SK-N-MC (cell line): ENCODE results near the gene ERBIN.
A peak's percentile ranks its signal among the peaks of the same experiment; 100 is the strongest.
"Not testable (repeated sequence)": the region's sequence is repeated elsewhere in the genome, so short reads cannot be mapped to it uniquely, and the experiment has no call there.

Experiments used
- DNase-seq: peaks from one replicate; pipeline ENCODE4 v3.0.0-alpha.2; 2011; ENCODE audit warnings: low read depth, low spot score
- H3K27ac ChIP-seq: fragments of 200-600 bp; sonication (generic); 2 replicates; pipeline ENCODE4 v1.5.1; 2016; ENCODE audit warnings: mixed run types
- H3K36me3 ChIP-seq: fragments of 200-600 bp; sonication (generic); 2 replicates; pipeline ENCODE4 v1.6.1; 2017; ENCODE audit warnings: antibody characterized with exemption, low read length, mixed read lengths; ENCODE audit not compliant: insufficient read depth
- H3K4me3 ChIP-seq: fragments of 200-600 bp; sonication (generic); 2 replicates; pipeline ENCODE4 v1.5.1; 2016
- H3K9ac ChIP-seq: fragments of 200-600 bp; sonication (generic); 2 replicates; pipeline ENCODE4 v1.8.0; 2017; ENCODE audit warnings: mixed run types, mixed read lengths; ENCODE audit not compliant: insufficient read length
- H3K9me3 ChIP-seq: fragments of 200-600 bp; sonication (generic); 2 replicates; pipeline ENCODE4 v1.6.1; 2017; ENCODE audit warnings: low read depth, mild to moderate bottlenecking, antibody characterized with exemption, low read length, moderate library complexity, mixed read lengths
- EZH2 ChIP-seq: fragments of 200-600 bp; sonication (generic); IDR thresholded peaks from one replicate; pipeline ENCODE4 v1.6.1; 2017; ENCODE audit warnings: antibody characterized with exemption
- FOXP2 ChIP-seq: optimal IDR thresholded peaks from 2 replicates; pipeline ENCODE3; 2011; ENCODE audit warnings: mild to moderate bottlenecking, moderate library complexity; ENCODE audit not compliant: insufficient read depth; ENCODE audit errors: extremely low read length, control extremely low read depth
- POLR2AphosphoS5 ChIP-seq: IDR thresholded peaks from 2 replicates; pipeline ENCODE4 v1.6.1; 2012; ENCODE audit warnings: mild to moderate bottlenecking, low read depth, low read length, borderline replicate concordance

ERBIN gene

GRCh38 chr5:65913519-65913918, 12.9 kb upstream of the ERBIN start:
- TF ChIP-seq EZH2, result no peak
- TF ChIP-seq POLR2AphosphoS5, result no peak
- no peak for TF ChIP-seq FOXP2

GRCh38 chr5:65914641-65915196, 11.7 kb upstream of the ERBIN start:
- H3K4me3 ChIP-seq, result no peak overlapping the region
- no peak overlapping the region for H3K27ac ChIP-seq
- TF ChIP-seq POLR2AphosphoS5 (no peak), EZH2 (no peak), FOXP2 (no peak)
- DNase-seq, result no peak
- H3K9me3 ChIP-seq, result no peaks in the 10 kb centered on the region
- no peak overlapping the region for H3K9ac ChIP-seq
- no peaks in the 10 kb centered on the region for H3K36me3 ChIP-seq

More at GRCh38 chr5:65913519-65913918, 12.9 kb upstream of the ERBIN start:
- Histone ChIP-seq H3K9ac (no peak overlapping the region), H3K36me3 (no peaks in the 10 kb centered on the region), H3K9me3 (no peaks in the 10 kb centered on the region), H3K27ac (no peak overlapping the region), H3K4me3 (no peak overlapping the region)
- DNase-seq, result no peak

- H3K4me3 ChIP-seq, H3K36me3 ChIP-seq, H3K9ac ChIP-seq, H3K27ac ChIP-seq, DNase-seq, H3K9me3 ChIP-seq: not testable (repeated sequence)
These were observed 10.7 kb upstream of the ERBIN start for GRCh38 chr5:65915661-65916060.

- Histone ChIP-seq H3K9me3 (no peaks in the 10 kb centered on the region), H3K36me3 (no peaks in the 10 kb centered on the region), H3K27ac (no peak overlapping the region), H3K9ac (no peak overlapping the region), H3K4me3 (no peak overlapping the region)
- DNase-seq, result no peak
- TF ChIP-seq FOXP2, result no peak
- no peak for TF ChIP-seq POLR2AphosphoS5
- TF ChIP-seq EZH2, result no peak
These were observed 10.3 kb upstream of the ERBIN start for GRCh38 chr5:65916066-65916465.

GRCh38 chr5:65916636-65917035, 9.7 kb upstream of the ERBIN start:
- H3K9ac ChIP-seq, result no peak overlapping the region
- no peaks in the 10 kb centered on the region for H3K9me3 ChIP-seq
- no peak for DNase-seq
- H3K36me3 ChIP-seq, result no peaks in the 10 kb centered on the region
- H3K27ac ChIP-seq, result no peak overlapping the region
- TF ChIP-seq FOXP2, result no peak
- no peak for TF ChIP-seq POLR2AphosphoS5
- TF ChIP-seq EZH2, result no peak
- no peak overlapping the region for H3K4me3 ChIP-seq

- no peak for TF ChIP-seq POLR2AphosphoS5
- no peak for TF ChIP-seq FOXP2
- TF ChIP-seq EZH2, result no peak
- Histone ChIP-seq H3K9me3 (no peaks in the 10 kb centered on the region), H3K9ac (no peak overlapping the region), H3K4me3 (no peak overlapping the region), H3K27ac (no peak overlapping the region), H3K36me3 (no peaks in the 10 kb centered on the region)
- no peak for DNase-seq
These were observed 6.6 kb upstream of the ERBIN start for GRCh38 chr5:65919773-65920172.

- Histone ChIP-seq H3K4me3 (no peak overlapping the region), H3K9ac (no peak overlapping the region), H3K9me3 (no peaks in the 10 kb centered on the region), H3K36me3 (no peaks in the 10 kb centered on the region), H3K27ac (no peak overlapping the region)
- no peak for DNase-seq
- no peak for TF ChIP-seq POLR2AphosphoS5
- TF ChIP-seq FOXP2, result no peak
- no peak for TF ChIP-seq EZH2
These were observed 3.0 kb upstream of the ERBIN start for GRCh38 chr5:65923339-65923738.

- Histone ChIP-seq H3K9ac (peak overlapping the region; percentile 75), H3K9me3 (no peaks in the 10 kb centered on the region), H3K27ac (peak overlapping the region; percentile 79), H3K4me3 (peak overlapping the region; percentile 81), H3K36me3 (no peaks in the 10 kb centered on the region)
- no peak for DNase-seq
- TF ChIP-seq EZH2 (no peak), POLR2AphosphoS5 (no peak), FOXP2 (no peak)
These were observed 1.9 kb upstream of the ERBIN start for GRCh38 chr5:65924366-65925043.
